HG02571 (cell line): ENCODE results near the gene ADAMTS19.
"Not testable (repeated sequence)": the region's sequence is repeated elsewhere in the genome, so short reads cannot be mapped to it uniquely, and the experiment has no call there.

Experiments
- ATAC-seq: cut with Tn5 transposase; IDR thresholded peaks from one replicate; pipeline ENCODE4 v1.9.1; 2021; ENCODE audit warnings: mild to moderate bottlenecking, moderate library complexity; ENCODE audit not compliant: unreplicated experiment

The ADAMTS19 gene, protein sequence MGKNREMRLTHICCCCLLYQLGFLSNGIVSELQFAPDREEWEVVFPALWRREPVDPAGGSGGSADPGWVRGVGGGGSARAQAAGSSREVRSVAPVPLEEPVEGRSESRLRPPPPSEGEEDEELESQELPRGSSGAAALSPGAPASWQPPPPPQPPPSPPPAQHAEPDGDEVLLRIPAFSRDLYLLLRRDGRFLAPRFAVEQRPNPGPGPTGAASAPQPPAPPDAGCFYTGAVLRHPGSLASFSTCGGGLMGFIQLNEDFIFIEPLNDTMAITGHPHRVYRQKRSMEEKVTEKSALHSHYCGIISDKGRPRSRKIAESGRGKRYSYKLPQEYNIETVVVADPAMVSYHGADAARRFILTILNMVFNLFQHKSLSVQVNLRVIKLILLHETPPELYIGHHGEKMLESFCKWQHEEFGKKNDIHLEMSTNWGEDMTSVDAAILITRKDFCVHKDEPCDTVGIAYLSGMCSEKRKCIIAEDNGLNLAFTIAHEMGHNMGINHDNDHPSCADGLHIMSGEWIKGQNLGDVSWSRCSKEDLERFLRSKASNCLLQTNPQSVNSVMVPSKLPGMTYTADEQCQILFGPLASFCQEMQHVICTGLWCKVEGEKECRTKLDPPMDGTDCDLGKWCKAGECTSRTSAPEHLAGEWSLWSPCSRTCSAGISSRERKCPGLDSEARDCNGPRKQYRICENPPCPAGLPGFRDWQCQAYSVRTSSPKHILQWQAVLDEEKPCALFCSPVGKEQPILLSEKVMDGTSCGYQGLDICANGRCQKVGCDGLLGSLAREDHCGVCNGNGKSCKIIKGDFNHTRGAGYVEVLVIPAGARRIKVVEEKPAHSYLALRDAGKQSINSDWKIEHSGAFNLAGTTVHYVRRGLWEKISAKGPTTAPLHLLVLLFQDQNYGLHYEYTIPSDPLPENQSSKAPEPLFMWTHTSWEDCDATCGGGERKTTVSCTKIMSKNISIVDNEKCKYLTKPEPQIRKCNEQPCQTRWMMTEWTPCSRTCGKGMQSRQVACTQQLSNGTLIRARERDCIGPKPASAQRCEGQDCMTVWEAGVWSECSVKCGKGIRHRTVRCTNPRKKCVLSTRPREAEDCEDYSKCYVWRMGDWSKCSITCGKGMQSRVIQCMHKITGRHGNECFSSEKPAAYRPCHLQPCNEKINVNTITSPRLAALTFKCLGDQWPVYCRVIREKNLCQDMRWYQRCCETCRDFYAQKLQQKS

DNA sequence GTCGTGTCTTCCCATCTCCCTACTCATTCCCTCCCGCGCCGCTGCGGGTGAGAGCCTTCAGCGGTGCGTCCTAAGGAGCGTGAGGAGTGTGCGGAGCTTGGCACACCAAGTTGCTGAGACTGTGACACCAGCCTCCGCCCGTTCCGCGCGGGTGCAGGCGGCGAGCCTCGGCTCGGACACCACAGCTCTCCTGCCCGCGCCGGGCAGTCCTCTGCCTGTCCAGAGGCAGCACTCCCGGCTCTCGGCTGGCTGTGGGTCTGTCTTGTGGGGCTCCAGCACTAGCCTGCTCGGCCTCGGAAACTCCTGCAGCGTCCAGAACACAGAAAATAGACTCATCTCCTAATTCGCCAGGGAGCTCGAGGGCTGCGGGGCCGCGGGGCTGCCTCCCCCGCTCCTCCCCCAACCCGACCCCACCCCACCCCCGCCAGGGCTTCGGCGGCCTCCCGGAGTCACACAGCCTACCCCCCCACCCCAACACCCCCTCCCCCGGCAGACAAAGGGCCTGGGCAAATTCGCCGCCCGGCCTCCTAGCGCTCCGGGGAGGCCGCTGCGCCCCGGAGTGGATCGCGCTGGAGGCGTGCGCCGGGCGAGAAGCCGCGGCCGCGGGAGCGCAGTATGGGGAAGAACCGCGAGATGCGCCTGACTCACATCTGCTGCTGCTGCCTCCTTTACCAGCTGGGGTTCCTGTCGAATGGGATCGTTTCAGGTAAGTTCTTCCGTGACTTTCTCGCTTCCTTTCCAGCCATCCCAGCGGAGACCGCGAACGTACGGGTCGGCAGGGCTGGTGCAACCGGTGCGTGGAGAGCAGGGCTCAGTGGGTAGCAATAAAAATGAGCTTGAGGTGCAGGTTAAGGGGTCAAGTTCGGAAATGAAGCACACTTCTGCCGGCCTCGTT, at the start of gene ADAMTS19:
ADAMTS19 (plus strand) TSS at position 522 of the 895 bp plus-strand sequence; CDS start at position 616, 94 bp downstream.
- ATAC-seq = no peak

DNA sequence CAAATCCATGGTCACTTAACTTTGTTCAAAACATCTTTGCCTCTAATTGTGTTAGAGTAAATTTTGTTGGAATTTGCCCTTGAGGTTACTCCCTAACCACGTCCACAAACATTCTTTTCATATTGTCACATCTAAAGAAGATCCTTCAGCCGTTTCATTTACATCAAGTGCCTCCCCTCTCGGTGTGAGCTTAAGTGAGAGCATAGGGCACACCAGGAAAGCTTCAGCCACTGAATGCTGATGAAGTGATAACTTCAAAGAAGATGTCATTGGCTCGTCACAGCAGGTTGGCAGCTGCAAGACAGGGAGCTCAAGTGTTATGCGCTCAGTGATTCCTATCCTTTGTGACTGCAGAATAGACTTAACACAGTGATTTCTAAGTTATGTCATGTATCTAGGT, 49.6 kb upstream of the ADAMTS19 start:
- ATAC-seq = no peak

- no peak for ATAC-seq
Observed at GRCh38 chr5:129412721-129413120, 47.4 kb upstream of the ADAMTS19 start.

DNA sequence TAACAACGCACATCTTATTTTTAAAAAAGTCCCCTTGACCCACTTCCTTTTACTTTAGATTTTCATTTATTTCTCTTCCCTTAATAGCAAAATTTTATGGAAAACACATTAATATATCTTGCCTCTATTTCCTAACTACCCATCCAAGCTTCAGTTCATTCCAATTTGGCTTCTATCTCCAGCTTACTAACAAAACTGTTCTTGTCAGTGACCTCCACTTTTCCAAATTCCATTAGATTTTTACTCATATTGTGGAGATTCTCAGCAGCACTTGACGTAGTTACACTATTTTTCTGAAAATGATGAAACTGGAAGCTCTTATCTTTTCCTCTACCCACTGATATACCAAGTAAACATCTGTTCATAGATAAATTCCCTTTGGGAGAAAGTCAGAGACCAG, 46.5 kb upstream of the ADAMTS19 start:
- no peak for ATAC-seq

- ATAC-seq = no peak
Observed at GRCh38 chr5:129419292-129419691, 40.8 kb upstream of the ADAMTS19 start.

GRCh38 chr5:129425031-129425430, 35.1 kb upstream of the ADAMTS19 start:
- ATAC-seq = no peak

DNA sequence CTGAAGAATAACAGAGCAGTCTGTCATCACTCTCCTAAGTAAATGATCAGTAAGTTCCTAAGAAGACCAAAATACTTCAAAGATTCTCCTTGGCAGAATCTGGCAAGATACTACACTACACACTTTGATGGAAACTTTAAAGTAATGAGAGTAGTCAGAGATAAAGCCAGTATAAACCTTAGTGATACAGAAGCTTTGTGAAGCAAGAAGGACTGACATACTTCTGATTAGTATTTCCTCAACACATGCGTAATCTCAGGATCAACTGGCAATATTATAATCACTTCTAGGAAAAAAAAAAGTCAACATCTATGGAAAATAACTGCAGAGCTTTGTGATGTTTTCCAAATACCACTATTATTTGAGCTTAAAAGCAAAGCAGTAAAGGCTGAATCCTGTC, 34.0 kb upstream of the ADAMTS19 start:
- ATAC-seq = no peak

DNA sequence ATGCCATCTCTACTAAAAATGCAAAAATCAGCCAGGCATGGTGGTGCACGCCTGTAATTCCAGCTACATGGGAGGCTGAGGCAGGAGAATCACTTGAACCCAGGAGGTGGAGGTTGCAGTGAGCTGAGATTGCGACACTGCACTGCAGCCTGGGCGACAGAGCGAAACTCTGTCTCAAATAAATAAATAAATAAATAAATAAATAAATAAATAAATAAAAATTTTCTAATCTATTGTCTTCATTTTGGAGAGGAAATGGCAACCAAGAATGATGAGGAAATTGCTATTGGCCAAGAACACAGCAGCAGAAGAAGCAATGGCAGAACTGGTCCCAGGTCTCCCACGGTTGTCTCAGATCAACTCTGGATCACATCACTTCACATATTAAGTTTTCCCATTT, 31.5 kb upstream of the ADAMTS19 start:
- ATAC-seq = not testable (repeated sequence)

GRCh38 chr5:129431406-129431805, 28.7 kb upstream of the ADAMTS19 start:
- ATAC-seq = no peak

- ATAC-seq = no peak
Observed at GRCh38 chr5:129438322-129438721, 21.8 kb upstream of the ADAMTS19 start.

- ATAC-seq = no peak
Observed at GRCh38 chr5:129440424-129440823, 19.7 kb upstream of the ADAMTS19 start.

DNA sequence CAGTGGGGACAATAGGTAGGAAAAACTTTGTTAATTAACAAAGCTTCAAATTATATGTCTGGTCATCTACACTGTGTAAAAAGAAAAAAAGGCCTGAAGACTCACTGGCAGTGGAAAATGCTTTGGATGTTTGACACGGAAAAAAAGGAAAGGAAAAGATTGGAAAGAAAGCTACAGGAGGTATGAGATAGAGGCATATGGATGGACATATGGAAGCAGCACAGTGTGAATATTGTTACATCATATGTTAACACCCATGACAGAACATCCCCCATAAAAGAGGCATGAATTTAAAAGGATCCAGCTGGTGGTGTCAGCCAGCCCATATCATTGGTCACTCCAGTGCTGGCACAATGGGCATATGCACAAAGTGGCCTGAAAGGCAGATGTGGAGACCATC, 19.0 kb upstream of the ADAMTS19 start:
- ATAC-seq = no peak

DNA sequence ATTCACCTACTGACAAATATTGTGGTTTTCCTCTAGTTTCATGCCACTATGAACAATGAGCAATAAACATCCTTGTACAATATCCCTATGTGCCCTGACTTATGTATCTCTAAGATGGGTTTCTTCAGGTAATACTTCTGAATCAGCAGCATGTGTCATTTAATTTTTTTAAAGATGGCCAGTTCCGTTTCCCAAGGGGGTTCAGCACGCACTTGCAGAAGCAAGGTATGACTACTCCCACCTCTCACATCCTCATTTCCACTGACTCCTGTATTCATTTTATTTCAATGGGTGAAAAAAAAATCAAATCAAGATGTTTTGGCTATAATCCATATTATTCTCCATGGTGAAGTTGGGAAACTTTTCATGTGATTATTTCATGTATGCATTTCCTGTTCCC, 14.7 kb upstream of the ADAMTS19 start:
- no peak for ATAC-seq

DNA sequence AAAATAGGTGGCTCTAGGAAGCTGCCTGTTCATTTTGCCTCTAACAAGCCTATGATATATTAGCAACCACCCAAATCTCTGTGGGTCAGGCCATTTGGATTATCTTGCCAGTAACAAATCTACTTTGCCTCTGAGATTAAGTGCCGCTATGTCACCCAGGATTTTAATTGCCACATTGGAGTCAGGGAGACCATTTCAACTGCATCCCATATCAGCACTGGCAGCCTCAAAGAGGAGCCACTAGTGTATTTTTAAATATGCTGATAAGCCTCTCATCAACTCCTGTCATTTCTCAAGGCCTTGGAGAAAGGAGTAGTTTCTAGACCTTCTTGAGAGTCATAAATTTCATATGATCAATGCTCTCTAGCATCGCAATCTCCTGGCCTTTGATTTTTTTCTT, 12.1 kb upstream of the ADAMTS19 start:
- no peak for ATAC-seq

DNA sequence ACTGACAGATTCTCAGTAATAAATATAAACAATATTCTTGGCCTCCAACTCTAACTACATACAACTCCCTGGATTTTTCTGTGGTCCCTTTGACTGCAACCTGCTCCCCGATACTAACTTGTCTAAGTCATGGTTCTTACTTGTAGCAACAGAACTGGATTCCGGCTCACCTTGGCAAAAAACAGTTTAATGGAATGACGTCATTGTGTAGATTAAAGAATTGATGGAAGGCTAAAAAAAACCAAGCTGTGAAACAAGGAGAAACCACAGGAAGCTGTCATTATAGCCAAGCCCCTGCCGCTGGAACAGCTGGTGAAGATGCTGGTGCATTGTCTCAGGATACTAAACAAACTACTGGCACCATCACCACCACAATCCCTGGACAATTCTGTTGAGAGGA, 11.4 kb upstream of the ADAMTS19 start:
- ATAC-seq = no peak

DNA sequence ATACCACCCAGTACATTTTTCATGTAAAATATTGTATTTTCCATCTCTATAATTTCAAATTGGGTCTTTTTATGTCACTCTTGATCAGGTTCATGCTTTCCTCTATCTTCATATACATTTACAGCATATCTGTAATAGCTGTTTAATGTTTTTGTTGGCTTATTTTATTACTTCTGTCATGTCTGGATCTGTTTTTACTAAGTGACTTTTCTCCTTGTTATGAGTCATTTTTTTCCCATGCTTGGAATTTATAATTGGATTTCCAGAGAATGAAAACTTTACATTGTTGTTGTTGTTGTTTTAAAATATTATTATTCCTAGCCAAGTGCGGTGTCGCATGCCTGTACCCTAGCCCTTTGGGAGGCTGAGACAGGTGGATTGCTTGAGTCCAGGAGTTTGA, 5.6 kb upstream of the ADAMTS19 start:
- no peak for ATAC-seq

DNA sequence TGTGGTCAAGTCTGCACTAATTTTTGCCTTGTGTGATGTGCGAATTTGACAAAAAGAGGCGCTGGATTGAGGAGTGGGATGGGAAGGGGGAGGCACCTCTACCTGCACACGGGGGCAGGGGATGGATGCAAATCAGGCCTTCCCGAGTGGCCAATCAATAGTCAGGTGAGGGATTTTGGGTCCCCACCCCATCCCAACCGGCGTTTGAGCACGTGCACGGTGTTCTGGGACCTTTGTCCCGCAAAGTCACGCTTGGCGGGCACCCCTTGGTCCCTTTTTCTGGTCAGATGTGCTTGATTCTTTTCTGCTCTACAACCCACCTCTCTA, 685 bp upstream of the ADAMTS19 start:
- ATAC-seq = no peak

- no peak for ATAC-seq
Observed at GRCh38 chr5:129460672-129460935, 506 bp downstream of the ADAMTS19 start.

DNA sequence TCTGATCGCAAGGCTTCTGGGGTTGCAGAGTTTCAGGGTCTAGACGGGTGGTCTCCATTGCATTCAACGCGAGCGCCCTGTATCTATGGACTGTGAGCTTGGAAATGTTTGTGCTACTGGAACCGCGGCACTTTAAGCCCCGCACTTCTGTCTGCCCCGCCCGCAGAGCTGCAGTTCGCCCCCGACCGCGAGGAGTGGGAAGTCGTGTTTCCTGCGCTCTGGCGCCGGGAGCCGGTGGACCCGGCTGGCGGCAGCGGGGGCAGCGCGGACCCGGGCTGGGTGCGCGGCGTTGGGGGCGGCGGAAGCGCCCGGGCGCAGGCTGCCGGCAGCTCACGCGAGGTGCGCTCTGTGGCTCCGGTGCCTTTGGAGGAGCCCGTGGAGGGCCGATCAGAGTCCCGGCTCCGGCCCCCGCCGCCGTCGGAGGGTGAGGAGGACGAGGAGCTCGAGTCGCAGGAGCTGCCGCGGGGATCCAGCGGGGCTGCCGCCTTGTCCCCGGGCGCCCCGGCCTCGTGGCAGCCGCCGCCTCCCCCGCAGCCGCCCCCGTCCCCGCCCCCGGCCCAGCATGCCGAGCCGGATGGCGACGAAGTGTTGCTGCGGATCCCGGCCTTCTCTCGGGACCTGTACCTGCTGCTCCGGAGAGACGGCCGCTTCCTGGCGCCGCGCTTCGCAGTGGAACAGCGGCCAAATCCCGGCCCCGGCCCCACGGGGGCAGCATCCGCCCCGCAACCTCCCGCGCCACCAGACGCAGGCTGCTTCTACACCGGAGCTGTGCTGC, 1.0 kb downstream of the ADAMTS19 start:
- ATAC-seq = no peak
